Measurements from ENCODE around the gene MCC.

MCC gene

DNA sequence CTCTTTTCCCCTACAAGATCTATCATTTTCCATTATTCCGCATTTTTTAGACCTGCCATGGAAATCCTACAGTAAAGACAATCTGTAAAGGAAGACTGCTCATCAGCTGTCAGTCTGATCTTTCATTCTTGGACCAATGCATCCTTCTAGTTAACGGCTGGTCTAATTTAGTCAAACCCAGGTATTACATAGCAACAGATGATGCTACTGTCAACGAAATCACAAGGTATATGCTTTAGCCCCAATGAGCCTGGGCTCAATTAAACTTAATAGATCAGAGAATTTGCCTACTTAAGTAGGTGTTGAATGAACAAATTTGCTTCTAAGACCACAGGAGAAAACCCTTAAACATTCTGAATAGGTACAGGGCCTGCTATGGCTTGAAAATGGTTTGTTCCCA is 260.5 kb downstream of the MCC start:
- CTCF ChIA-PET, result no interaction called here
- TF ChIP-seq, protein P1, sequence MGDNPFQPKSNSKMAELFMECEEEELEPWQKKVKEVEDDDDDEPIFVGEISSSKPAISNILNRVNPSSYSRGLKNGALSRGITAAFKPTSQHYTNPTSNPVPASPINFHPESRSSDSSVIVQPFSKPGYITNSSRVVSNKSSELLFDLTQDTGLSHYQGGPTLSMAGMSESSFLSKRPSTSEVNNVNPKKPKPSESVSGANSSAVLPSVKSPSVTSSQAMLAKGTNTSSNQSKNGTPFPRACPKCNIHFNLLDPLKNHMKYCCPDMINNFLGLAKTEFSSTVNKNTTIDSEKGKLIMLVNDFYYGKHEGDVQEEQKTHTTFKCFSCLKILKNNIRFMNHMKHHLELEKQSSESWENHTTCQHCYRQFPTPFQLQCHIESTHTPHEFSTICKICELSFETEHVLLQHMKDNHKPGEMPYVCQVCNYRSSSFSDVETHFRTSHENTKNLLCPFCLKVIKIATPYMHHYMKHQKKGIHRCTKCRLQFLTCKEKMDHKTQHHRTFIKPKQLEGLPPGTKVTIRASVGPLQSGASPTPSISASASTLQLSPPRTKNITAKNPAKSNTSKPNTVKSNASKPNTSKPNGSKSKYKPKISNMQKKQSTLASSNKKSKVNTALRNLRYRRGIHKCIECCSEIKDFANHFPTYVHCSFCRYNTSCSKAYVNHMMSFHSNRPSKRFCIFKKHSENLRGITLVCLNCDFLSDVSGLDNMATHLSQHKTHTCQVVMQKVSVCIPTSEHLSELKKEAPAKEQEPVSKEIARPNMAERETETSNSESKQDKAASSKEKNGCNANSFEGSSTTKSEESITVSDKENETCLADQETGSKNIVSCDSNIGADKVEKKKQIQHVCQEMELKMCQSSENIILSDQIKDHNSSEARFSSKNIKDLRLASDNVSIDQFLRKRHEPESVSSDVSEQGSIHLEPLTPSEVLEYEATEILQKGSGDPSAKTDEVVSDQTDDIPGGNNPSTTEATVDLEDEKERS (tag by site-specific recombination; IDR thresholded peaks at IDR 0.05), result no peak
- TF ChIP-seq ZNF843 (tag by site-specific recombination; IDR thresholded peaks at IDR 0.05), result no peak
- no peak for TF ChIP-seq ZBTB20 (tag by site-specific recombination; IDR thresholded peaks at IDR 0.05)
- TF ChIP-seq, protein P2, sequence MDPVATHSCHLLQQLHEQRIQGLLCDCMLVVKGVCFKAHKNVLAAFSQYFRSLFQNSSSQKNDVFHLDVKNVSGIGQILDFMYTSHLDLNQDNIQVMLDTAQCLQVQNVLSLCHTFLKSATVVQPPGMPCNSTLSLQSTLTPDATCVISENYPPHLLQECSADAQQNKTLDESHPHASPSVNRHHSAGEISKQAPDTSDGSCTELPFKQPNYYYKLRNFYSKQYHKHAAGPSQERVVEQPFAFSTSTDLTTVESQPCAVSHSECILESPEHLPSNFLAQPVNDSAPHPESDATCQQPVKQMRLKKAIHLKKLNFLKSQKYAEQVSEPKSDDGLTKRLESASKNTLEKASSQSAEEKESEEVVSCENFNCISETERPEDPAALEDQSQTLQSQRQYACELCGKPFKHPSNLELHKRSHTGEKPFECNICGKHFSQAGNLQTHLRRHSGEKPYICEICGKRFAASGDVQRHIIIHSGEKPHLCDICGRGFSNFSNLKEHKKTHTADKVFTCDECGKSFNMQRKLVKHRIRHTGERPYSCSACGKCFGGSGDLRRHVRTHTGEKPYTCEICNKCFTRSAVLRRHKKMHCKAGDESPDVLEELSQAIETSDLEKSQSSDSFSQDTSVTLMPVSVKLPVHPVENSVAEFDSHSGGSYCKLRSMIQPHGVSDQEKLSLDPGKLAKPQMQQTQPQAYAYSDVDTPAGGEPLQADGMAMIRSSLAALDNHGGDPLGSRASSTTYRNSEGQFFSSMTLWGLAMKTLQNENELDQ (tag by site-specific recombination; IDR thresholded peaks at IDR 0.05; ENCODE audit: low read depth), result no peak
- TF ChIP-seq ZXDB (tag by site-specific recombination; IDR thresholded peaks at IDR 0.05), result no peak
- TF ChIP-seq, protein P3, sequence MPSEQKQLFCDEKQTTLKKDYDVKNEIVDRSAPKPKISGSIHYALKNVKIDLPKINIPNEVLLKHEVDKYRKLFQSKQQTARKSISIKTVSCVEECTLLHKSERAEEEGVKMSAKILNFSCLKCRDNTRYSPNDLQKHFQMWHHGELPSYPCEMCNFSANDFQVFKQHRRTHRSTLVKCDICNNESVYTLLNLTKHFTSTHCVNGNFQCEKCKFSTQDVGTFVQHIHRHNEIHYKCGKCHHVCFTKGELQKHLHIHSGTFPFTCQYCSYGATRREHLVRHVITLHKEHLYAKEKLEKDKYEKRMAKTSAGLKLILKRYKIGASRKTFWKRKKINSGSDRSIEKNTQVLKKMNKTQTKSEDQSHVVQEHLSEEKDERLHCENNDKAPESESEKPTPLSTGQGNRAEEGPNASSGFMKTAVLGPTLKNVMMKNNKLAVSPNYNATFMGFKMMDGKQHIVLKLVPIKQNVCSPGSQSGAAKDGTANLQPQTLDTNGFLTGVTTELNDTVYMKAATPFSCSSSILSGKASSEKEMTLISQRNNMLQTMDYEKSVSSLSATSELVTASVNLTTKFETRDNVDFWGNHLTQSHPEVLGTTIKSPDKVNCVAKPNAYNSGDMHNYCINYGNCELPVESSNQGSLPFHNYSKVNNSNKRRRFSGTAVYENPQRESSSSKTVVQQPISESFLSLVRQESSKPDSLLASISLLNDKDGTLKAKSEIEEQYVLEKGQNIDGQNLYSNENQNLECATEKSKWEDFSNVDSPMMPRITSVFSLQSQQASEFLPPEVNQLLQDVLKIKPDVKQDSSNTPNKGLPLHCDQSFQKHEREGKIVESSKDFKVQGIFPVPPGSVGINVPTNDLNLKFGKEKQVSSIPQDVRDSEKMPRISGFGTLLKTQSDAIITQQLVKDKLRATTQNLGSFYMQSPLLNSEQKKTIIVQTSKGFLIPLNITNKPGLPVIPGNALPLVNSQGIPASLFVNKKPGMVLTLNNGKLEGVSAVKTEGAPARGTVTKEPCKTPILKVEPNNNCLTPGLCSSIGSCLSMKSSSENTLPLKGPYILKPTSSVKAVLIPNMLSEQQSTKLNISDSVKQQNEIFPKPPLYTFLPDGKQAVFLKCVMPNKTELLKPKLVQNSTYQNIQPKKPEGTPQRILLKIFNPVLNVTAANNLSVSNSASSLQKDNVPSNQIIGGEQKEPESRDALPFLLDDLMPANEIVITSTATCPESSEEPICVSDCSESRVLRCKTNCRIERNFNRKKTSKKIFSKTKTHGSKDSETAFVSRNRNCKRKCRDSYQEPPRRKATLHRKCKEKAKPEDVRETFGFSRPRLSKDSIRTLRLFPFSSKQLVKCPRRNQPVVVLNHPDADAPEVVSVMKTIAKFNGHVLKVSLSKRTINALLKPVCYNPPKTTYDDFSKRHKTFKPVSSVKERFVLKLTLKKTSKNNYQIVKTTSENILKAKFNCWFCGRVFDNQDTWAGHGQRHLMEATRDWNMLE (tag by site-specific recombination; conservative IDR thresholded peaks at IDR 0.05; ENCODE audit: low read depth), result no peak
- TF ChIP-seq KLF1 (tag by site-specific recombination; IDR thresholded peaks at IDR 0.05), result no peak
- no peak for TF ChIP-seq SP3 (tag by site-specific recombination; IDR thresholded peaks at IDR 0.05)
- TF ChIP-seq SP7 (tag by site-specific recombination; IDR thresholded peaks at IDR 0.05), result no peak
- TF ChIP-seq, protein P4, sequence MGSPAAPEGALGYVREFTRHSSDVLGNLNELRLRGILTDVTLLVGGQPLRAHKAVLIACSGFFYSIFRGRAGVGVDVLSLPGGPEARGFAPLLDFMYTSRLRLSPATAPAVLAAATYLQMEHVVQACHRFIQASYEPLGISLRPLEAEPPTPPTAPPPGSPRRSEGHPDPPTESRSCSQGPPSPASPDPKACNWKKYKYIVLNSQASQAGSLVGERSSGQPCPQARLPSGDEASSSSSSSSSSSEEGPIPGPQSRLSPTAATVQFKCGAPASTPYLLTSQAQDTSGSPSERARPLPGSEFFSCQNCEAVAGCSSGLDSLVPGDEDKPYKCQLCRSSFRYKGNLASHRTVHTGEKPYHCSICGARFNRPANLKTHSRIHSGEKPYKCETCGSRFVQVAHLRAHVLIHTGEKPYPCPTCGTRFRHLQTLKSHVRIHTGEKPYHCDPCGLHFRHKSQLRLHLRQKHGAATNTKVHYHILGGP (tag by site-specific recombination; IDR thresholded peaks at IDR 0.05), result no peak
- no peak for TF ChIP-seq ZNF274 (IDR thresholded peaks at IDR 0.05; ENCODE audit: low read length)
- no peak for TF ChIP-seq ZNF274 (tag by site-specific recombination; IDR thresholded peaks at IDR 0.05; ENCODE audit: borderline replicate concordance)
- TF ChIP-seq, protein P5, sequence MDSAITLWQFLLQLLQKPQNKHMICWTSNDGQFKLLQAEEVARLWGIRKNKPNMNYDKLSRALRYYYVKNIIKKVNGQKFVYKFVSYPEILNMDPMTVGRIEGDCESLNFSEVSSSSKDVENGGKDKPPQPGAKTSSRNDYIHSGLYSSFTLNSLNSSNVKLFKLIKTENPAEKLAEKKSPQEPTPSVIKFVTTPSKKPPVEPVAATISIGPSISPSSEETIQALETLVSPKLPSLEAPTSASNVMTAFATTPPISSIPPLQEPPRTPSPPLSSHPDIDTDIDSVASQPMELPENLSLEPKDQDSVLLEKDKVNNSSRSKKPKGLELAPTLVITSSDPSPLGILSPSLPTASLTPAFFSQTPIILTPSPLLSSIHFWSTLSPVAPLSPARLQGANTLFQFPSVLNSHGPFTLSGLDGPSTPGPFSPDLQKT (IDR thresholded peaks at IDR 0.05; ENCODE audit: borderline replicate concordance, low read depth, low read length), result no peak
- POLR2A ChIA-PET, result no interaction called here
- Histone ChIP-seq H3K4me1 (ENCODE audit: control insufficient read depth, insufficient read depth, low read length) (peaks cover 21% of the 10 kb centered on the region), H3K36me3 (ENCODE audit: control insufficient read depth in 2 of 2, insufficient read depth in 1 of 2, low read length in 2 of 2) (no peaks in the 10 kb centered on the region), H3K4me3 (ENCODE audit: low read depth, low read length) (no peak overlapping the region), H3K9me3 (ENCODE audit: control insufficient read depth, insufficient read depth, low read depth, low read length) (no peaks in the 10 kb centered on the region), H3K27ac (ENCODE audit: extremely low read depth, low read depth, low read length) (no peak overlapping the region)
